T-cell (primary cell): ENCODE results near the gene CEP170. TPM values are rescaled to one million over a fixed set of nuclear protein-coding genes. Genes with fewer than 3 reads are reported as not detected.
A peak's percentile ranks its signal among the peaks of the same experiment; 100 is the strongest.

Source experiments
- ATAC-seq, 4 experiments: fragments of 200-7000 bp in 3 of 4; fragments of 150-1000 bp in 1 of 4; cut with Tn5 transposase; replicated peaks in 1 of 4; 1 replicate in 3 of 4; 2 replicates in 1 of 4; pipeline ENCODE4 v1.10.0; 2021; ENCODE audit warnings: moderate library complexity in 3 of 4, mild to moderate bottlenecking in 2 of 4, moderate number of reproducible peaks in 1 of 4
- CTCF ChIA-PET, 2 donors: fragments of 300-600 bp; sonication (Branson Sonifier 250); formaldehyde crosslinking; loops; one replicate each; lab custom pipeline; 2022; ENCODE audit warnings: antibody characterized with exemption in 2 of 2; lab: Charles Lee
- POLR2A ChIA-PET, 2 donors: fragments of 300-600 bp; sonication (Branson Sonifier 250); formaldehyde crosslinking; loops; one replicate each; lab custom pipeline; 2022; ENCODE audit warnings: antibody characterized with exemption in 2 of 2; lab: Charles Lee
- DNase-seq, 35 experiments: peaks; one replicate each; pipeline versions ENCODE4 v3.0.0 to v3.0.0-alpha.2; 2013 to 2023
- H3K27ac ChIP-seq: one replicate; pipeline ENCODE4 v1.5.1; 2013; ENCODE audit warnings: low read length
- H3K27me3 ChIP-seq, 2 experiments: replicated peaks in 1 of 2; 1 replicate in 1 of 2; 2 replicates in 1 of 2; pipeline versions ENCODE4 v1.6.1 to v1.7.0; 2013; ENCODE audit warnings: low read length in 1 of 2, mixed read lengths in 1 of 2; ENCODE audit not compliant: control insufficient read depth in 2 of 2, insufficient read depth in 2 of 2; ENCODE audit errors: extremely low read depth in 1 of 2
- H3K36me3 ChIP-seq, 2 donors: 1 replicate in 1 of 2; 2 replicates in 1 of 2; pipeline versions ENCODE4 v1.6.1 to v1.7.0; 2013; ENCODE audit warnings: low read length in 1 of 2; ENCODE audit not compliant: control insufficient read depth in 2 of 2, insufficient read depth in 1 of 2; ENCODE audit errors: extremely low read depth in 1 of 2
- H3K4me1 ChIP-seq, 2 experiments: 1 replicate in 1 of 2; 2 replicates in 1 of 2; pipeline versions ENCODE4 v1.6.1 to v1.7.0; 2013; ENCODE audit warnings: low read length in 2 of 2, mixed read lengths in 1 of 2; ENCODE audit not compliant: insufficient read depth in 2 of 2, control insufficient read depth in 1 of 2; ENCODE audit errors: extremely low read depth in 1 of 2
- H3K4me3 ChIP-seq, 2 donors: 1 replicate in 1 of 2; 2 replicates in 1 of 2; pipeline versions ENCODE4 v1.5.1 to v1.7.0; 2013; ENCODE audit warnings: mild to moderate bottlenecking in 2 of 2, low read length in 1 of 2, moderate library complexity in 1 of 2; ENCODE audit not compliant: control insufficient read depth in 1 of 2; ENCODE audit errors: extremely low read depth in 1 of 2
- H3K9me3 ChIP-seq: 2 replicates; pipeline ENCODE4 v1.7.0; 2013
- H3K27ac Mint-ChIP-seq, 2 donors: one replicate each; pipeline ENCODE4 v1.8.0; 2020 to 2021; ENCODE audit warnings: mild to moderate bottlenecking in 2 of 2, mixed read lengths in 2 of 2
- H3K27me3 Mint-ChIP-seq, 2 donors: one replicate each; pipeline ENCODE4 v1.8.0; 2021 to 2022; ENCODE audit warnings: mixed read lengths in 2 of 2
- H3K36me3 Mint-ChIP-seq: one replicate; pipeline ENCODE4 v1.8.0; 2021; ENCODE audit warnings: mixed read lengths
- H3K4me1 Mint-ChIP-seq, 3 donors: one replicate each; pipeline ENCODE4 v1.8.0; 2020 to 2022; ENCODE audit warnings: mixed read lengths in 3 of 3, mild to moderate bottlenecking in 1 of 3
- H3K4me3 Mint-ChIP-seq, 3 donors: one replicate each; pipeline ENCODE4 v1.8.0; 2020 to 2022; ENCODE audit warnings: mild to moderate bottlenecking in 3 of 3, mixed read lengths in 3 of 3, moderate library complexity in 3 of 3
- H3K9me3 Mint-ChIP-seq, 3 donors: one replicate each; pipeline ENCODE4 v1.8.0; 2020 to 2022; ENCODE audit warnings: mixed read lengths in 3 of 3
- WGBS: methylation state at CpG from one replicate; pipeline ENCODE4 v1.1.5; 2013; ENCODE audit warnings: missing lambda C conversion rate; ENCODE audit not compliant: insufficient coverage; 5-methylcytosine and 5-hydroxymethylcytosine counted together
- total RNA-seq, 35 experiments: library from RNA in 6 of 35; stranded (reverse) in 6 of 35; fragments of 120-200 nt in 1 of 35; gene quantifications; one replicate each; pipeline versions ENCODE4 v1.2.1 to v1.2.4 and lab custom pipeline; 2013 to 2026

CEP170 gene
- total RNA-seq: 10 to 100 TPM; 32.7 to 50.4 (median 37.0) TPM
- 27.8 TPM for total RNA-seq (2013)
- total RNA-seq (lab: John Stamatoyannopoulos, UW): 26.9 to 66.6 (median 40.7) reads per million in 29 experiments

GRCh38 chr1:243254927-243255790, at the start of gene CEP170:
CEP170 (minus strand) TSS chr1:243255281; CDS start chr1:243225280, 30,001 bp downstream.
- no peaks in the 10 kb centered on the region for H3K9me3 ChIP-seq
- H3K9me3 Mint-ChIP-seq: no peaks in the 10 kb centered on the region
- peak; percentile 69 to 72 (median 70) for ATAC-seq
- H3K27ac ChIP-seq: peak within 1 kb of the TSS; percentile 98
- CTCF ChIA-PET: interaction anchor here (0.5 to 1.1 kb wide), 3 partner anchors 88 to 1551 kb away, joined by 3 to 4 read pairs (median 4); no protein-coding TSS in a partner anchor
- no peaks in the 10 kb centered on the region for H3K36me3 ChIP-seq
- peaks cover 47 to 55% (median 51%) of the 10 kb centered on the region in 3 donors for H3K4me1 Mint-ChIP-seq
- POLR2A ChIA-PET: interaction anchor here (0.6 to 1.8 kb wide), 8 partner anchors 10 to 793 kb away, joined by 3 to 6 read pairs (median 4); no protein-coding TSS in a partner anchor
- peak within 1 kb of the TSS; percentile 96 for H3K4me3 ChIP-seq
- H3K27ac Mint-ChIP-seq: peak within 1 kb of the TSS; percentile 99 to 100
- H3K27me3 Mint-ChIP-seq: no peaks in the 10 kb centered on the region
- peak; percentile 74 to 94 (median 88) for DNase-seq
- WGBS: under 1% methylated on average over 69 of the region's 74 CpGs
- H3K4me3 Mint-ChIP-seq: peak within 1 kb of the TSS; percentile 96 to 100 (median 97)
- peaks cover 15 to 23% of the 10 kb centered on the region in 2 experiments for H3K4me1 ChIP-seq
- H3K27me3 ChIP-seq: no peaks in the 10 kb centered on the region
- H3K36me3 Mint-ChIP-seq: peaks cover 3% of the 10 kb centered on the region

- POLR2A ChIA-PET: no interaction called here
- H3K4me3 Mint-ChIP-seq: no peak overlapping the region
- ATAC-seq: no peak
Observed at GRCh38 chr1:243301059-243301458, 46.0 kb upstream of the CEP170 start.

GRCh38 chr1:243299069-243299468, 44.0 kb upstream of the CEP170 start:
- Mint-ChIP-seq H3K4me3 (no peak overlapping the region), H3K4me1 (peaks cover 0 to 7% (median 0%) of the 10 kb centered on the region in 3 donors), H3K27me3 (no peaks in the 10 kb centered on the region), H3K9me3 (peaks cover 11 to 17% (median 16%) of the 10 kb centered on the region in 3 donors), H3K36me3 (peaks cover 78% of the 10 kb centered on the region), H3K27ac (no peak overlapping the region)
- H3K9me3 ChIP-seq: peaks cover 7% of the 10 kb centered on the region
- no peaks in the 10 kb centered on the region for H3K27me3 ChIP-seq
- CTCF ChIA-PET: no interaction called here
- H3K27ac ChIP-seq: no peak overlapping the region
- POLR2A ChIA-PET: no interaction called here
- H3K4me3 ChIP-seq: no peak overlapping the region
- no peak for ATAC-seq
- H3K4me1 ChIP-seq: no peaks in the 10 kb centered on the region
- WGBS: no CpG with 5 or more reads among the region's 1 CpG
- no peak for DNase-seq
- peaks cover 2 to 7% of the 10 kb centered on the region in 2 donors for H3K36me3 ChIP-seq

More at GRCh38 chr1:243301059-243301458, 46.0 kb upstream of the CEP170 start:
- Histone ChIP-seq H3K9me3 (peaks cover 4% of the 10 kb centered on the region), H3K27me3 (no peaks in the 10 kb centered on the region), H3K36me3 (peaks cover 2 to 10% of the 10 kb centered on the region in 2 donors), H3K4me1 (no peaks in the 10 kb centered on the region), H3K27ac (no peak overlapping the region), H3K4me3 (no peak overlapping the region)
- Mint-ChIP-seq H3K4me1 (peaks cover 0 to 7% (median 0%) of the 10 kb centered on the region in 3 donors), H3K9me3 (peaks cover 4 to 11% (median 8%) of the 10 kb centered on the region in 3 donors), H3K36me3 (peaks cover 62% of the 10 kb centered on the region), H3K27me3 (no peaks in the 10 kb centered on the region), H3K27ac (no peak overlapping the region)
- 100% methylated on average over 1 of the region's 2 CpGs for WGBS
- CTCF ChIA-PET: no interaction called here
- no peak for DNase-seq

GRCh38 chr1:243294723-243295121, 39.6 kb upstream of the CEP170 start:
- DNase-seq: no peak
- Mint-ChIP-seq H3K4me3 (no peak overlapping the region), H3K27ac (no peak overlapping the region)

GRCh38 chr1:243293941-243294722, 39.1 kb upstream of the CEP170 start:
- ATAC-seq: no peak
- Mint-ChIP-seq H3K27ac (no peak overlapping the region), H3K4me1 (peaks cover 0 to 7% (median 0%) of the 10 kb centered on the region in 3 donors), H3K27me3 (no peaks in the 10 kb centered on the region), H3K36me3 (peaks cover 87% of the 10 kb centered on the region), H3K9me3 (peaks cover 20 to 31% (median 24%) of the 10 kb centered on the region in 3 donors), H3K4me3 (no peak overlapping the region)
- H3K9me3 ChIP-seq: peaks cover 2% of the 10 kb centered on the region
- ChIA-PET CTCF (interaction anchor here (0.6 kb wide), 5 partner anchors 21 to 1191 kb away, joined by 3 to 9 read pairs (median 3); no protein-coding TSS in a partner anchor), POLR2A (no interaction called here)
- H3K27me3 ChIP-seq: no peaks in the 10 kb centered on the region
- H3K4me1 ChIP-seq: peaks cover 0 to 2% of the 10 kb centered on the region in 2 experiments
- WGBS: no CpG with 5 or more reads among the region's 4 CpGs
- H3K27ac ChIP-seq: no peak overlapping the region
- H3K36me3 ChIP-seq: peaks cover 0 to 8% of the 10 kb centered on the region in 2 donors
- no peak overlapping the region for H3K4me3 ChIP-seq
- no peak for DNase-seq

More at GRCh38 chr1:243294723-243295121, 39.6 kb upstream of the CEP170 start:
- Histone ChIP-seq H3K27me3 (no peaks in the 10 kb centered on the region), H3K9me3 (peaks cover 2% of the 10 kb centered on the region), H3K27ac (no peak overlapping the region), H3K4me3 (no peak overlapping the region), H3K36me3 (peaks cover 0 to 8% of the 10 kb centered on the region in 2 donors), H3K4me1 (peaks cover 0 to 2% of the 10 kb centered on the region in 2 experiments)
- POLR2A ChIA-PET: no interaction called here
- Mint-ChIP-seq H3K9me3 (peaks cover 20 to 31% (median 24%) of the 10 kb centered on the region in 3 donors), H3K4me1 (peaks cover 0 to 7% (median 0%) of the 10 kb centered on the region in 3 donors), H3K36me3 (peaks cover 85% of the 10 kb centered on the region), H3K27me3 (no peaks in the 10 kb centered on the region)
- WGBS: no CpG with 5 or more reads among the region's 3 CpGs
- CTCF ChIA-PET: interaction anchor here in 1 of 2 donors (0.6 kb wide), 1 partner anchor 22 kb away, joined by 3 read pairs; no protein-coding TSS in a partner anchor
- no peak for ATAC-seq
